Progenitor cell of endocrine pancreas (in vitro differentiated cells): ENCODE results near the gene NMBR. TPM values are rescaled to one million over a fixed set of nuclear protein-coding genes. Genes with fewer than 3 reads are reported as not detected.

Source experiments
- DNase-seq: peaks from one replicate; pipeline ENCODE4 v3.0.0; 2021; ENCODE audit warnings: low spot score; ENCODE audit not compliant: unreplicated experiment
- H3K27ac Mint-ChIP-seq: 2 replicates; pipeline ENCODE4 v1.8.0; 2021; ENCODE audit warnings: mild to moderate bottlenecking, moderate library complexity, mixed read lengths
- H3K27me3 Mint-ChIP-seq: 2 replicates; pipeline ENCODE4 v1.8.0; 2021; ENCODE audit warnings: mixed read lengths
- H3K36me3 Mint-ChIP-seq: 2 replicates; pipeline ENCODE4 v1.8.0; 2022; ENCODE audit warnings: mixed read lengths; ENCODE audit not compliant: insufficient read depth
- H3K4me1 Mint-ChIP-seq: 2 replicates; pipeline ENCODE4 v1.8.0; 2021; ENCODE audit warnings: low read depth, mixed read lengths
- H3K4me3 Mint-ChIP-seq: 2 replicates; pipeline ENCODE4 v1.8.0; 2021; ENCODE audit warnings: low read depth, mild to moderate bottlenecking, moderate library complexity, mixed read lengths
- H3K9me3 Mint-ChIP-seq: 2 replicates; pipeline ENCODE4 v1.8.0; 2021; ENCODE audit warnings: low read depth, mixed read lengths
- total RNA-seq: library from RNA; stranded (reverse); gene quantifications from 2 replicates; pipeline ENCODE4 v1.2.1, GENCODE V29; 2021
- TF ChIP-seq, protein P1 (sequence below): fragments of 200-600 bp; sonication (generic); IDR thresholded peaks from one replicate; pipeline ENCODE4 v1.5.0; 2021; ENCODE audit warnings: antibody characterized with exemption, mild to moderate bottlenecking; ENCODE audit not compliant: unreplicated experiment

Gene NMBR
- total RNA-seq, 1 donor from 2014 or later, result 0.74 TPM

DNA sequence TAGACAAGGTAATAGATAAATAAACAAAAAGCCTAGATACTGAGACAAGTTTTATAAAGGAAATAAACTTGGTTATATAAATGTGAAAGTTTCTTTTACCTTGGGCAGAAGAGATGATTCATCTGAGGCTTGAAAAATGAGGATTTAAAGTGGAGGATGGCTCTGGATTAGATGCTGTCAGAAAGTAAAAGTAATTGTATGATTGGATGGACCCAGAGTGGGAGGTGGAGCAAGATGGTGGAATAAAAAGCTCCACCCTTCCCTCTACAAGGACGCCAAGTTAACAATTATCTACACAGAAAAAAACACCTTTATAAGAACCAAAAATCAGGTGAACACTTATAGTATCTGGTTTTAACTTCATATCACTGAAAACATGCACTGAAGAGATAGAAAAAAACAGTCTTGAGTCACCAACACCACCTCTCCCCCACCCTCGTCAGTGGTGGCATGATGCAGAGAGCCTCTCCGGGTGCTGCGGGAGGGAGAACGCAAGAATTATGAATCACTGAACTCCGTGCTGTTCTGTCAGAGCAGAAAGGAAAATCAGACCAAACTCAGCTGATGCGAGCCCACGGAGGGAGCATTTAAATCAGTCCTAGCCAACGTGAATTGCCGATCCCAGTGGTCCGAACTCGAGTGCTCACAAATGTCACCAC, 98.9 kb downstream of the NMBR start:
- TF ChIP-seq, protein P1, sequence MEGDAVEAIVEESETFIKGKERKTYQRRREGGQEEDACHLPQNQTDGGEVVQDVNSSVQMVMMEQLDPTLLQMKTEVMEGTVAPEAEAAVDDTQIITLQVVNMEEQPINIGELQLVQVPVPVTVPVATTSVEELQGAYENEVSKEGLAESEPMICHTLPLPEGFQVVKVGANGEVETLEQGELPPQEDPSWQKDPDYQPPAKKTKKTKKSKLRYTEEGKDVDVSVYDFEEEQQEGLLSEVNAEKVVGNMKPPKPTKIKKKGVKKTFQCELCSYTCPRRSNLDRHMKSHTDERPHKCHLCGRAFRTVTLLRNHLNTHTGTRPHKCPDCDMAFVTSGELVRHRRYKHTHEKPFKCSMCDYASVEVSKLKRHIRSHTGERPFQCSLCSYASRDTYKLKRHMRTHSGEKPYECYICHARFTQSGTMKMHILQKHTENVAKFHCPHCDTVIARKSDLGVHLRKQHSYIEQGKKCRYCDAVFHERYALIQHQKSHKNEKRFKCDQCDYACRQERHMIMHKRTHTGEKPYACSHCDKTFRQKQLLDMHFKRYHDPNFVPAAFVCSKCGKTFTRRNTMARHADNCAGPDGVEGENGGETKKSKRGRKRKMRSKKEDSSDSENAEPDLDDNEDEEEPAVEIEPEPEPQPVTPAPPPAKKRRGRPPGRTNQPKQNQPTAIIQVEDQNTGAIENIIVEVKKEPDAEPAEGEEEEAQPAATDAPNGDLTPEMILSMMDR, result no peak
- Mint-ChIP-seq H3K4me3 (no peak overlapping the region), H3K27me3 (no peaks in the 10 kb centered on the region), H3K27ac (no peak overlapping the region), H3K9me3 (peaks cover 22% of the 10 kb centered on the region), H3K36me3 (no peaks in the 10 kb centered on the region), H3K4me1 (no peaks in the 10 kb centered on the region)
- no peak for DNase-seq

DNA sequence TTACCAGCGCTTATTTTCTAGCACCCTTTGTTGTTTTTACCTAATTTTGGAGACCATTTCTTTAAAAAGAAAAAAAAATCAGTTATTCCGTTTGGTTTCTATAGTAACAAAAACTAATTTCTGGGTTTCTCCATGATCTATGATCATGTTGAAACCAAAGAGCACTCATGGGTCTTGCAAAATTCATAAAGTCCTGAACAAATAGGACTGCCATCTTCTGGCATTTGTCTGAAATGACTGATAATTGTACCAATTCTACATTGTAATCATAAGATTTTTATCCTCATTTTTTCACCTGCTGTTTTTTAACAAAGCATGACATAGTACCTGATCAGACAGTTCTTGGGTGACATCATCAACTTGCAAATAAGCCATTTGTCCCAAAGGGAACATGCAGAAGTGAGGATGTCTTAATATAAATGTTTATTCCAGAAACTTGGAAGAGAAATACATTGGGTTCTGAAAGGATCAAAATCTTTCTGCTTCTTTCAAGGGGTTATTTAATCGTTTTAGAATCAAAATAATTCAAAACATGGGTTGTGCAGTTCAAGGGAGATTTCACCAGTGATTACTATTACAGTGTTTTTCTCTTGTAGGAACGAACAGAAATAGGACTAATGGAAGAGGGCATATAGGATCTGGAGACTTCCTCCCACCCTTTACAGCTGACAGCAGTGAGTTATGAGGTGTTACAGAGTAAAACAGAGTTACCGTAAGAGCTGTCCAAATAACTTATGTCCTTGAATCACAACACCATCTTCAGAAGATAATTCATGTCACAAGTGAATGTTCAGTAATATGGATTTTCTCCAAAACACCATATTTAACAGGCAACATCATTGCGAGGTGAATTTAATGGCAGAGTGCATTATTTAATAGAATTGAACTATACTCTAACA, 101.3 kb downstream of the NMBR start:
- TF ChIP-seq, protein P1, result no peak
- no peaks in the 10 kb centered on the region for H3K36me3 Mint-ChIP-seq
- DNase-seq, result no peak
- H3K27ac Mint-ChIP-seq, result no peak overlapping the region
- H3K4me1 Mint-ChIP-seq, result no peaks in the 10 kb centered on the region
- H3K9me3 Mint-ChIP-seq, result peaks cover 4% of the 10 kb centered on the region
- no peaks in the 10 kb centered on the region for H3K27me3 Mint-ChIP-seq
- no peak overlapping the region for H3K4me3 Mint-ChIP-seq

DNA sequence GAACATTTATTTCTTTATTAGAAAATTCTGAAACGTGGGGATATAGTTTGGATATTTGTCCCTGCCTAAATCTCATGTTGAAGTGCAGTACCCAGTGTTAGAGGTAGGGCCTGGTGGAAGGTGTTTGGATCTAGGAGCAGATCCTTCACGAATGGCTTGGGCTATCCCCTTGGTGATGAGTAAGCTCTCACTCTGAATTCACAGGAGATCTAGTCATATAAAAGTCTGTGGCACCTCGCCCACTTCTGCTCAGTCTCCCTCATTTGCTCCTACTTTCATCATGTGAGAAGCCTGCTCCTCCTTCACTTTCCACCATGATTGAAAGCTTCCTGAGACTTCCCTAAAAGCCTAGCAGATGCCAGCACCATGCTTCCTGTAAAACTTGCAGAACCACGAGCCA, 111.0 kb downstream of the NMBR start:
- DNase-seq, result no peak
- H3K4me3 Mint-ChIP-seq, result no peak overlapping the region
- TF ChIP-seq, protein P1, result no peak
- no peaks in the 10 kb centered on the region for H3K4me1 Mint-ChIP-seq
- no peak overlapping the region for H3K27ac Mint-ChIP-seq
- H3K36me3 Mint-ChIP-seq, result no peaks in the 10 kb centered on the region
- peaks cover 3% of the 10 kb centered on the region for H3K9me3 Mint-ChIP-seq
- H3K27me3 Mint-ChIP-seq, result no peaks in the 10 kb centered on the region

DNA sequence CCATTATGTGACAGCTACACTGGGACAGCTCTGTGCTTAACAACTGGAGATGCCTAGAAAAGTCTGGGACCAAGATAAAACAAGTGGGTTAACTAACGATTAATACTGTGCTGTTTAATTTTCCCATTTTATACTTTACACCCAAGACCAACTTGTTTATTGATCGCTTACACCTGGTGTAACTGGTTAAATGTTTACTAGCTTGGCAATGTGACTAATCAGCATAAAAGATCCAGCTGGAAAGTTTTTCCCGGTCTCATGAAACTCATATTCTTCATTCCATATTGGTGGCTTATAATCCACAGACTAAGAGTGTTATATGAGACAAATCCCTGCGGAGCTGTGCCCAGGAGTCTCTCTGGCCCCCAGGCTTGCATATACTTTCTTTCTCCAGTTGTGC, 115.9 kb downstream of the NMBR start:
- no peak overlapping the region for H3K27ac Mint-ChIP-seq
- H3K9me3 Mint-ChIP-seq, result peaks cover 14% of the 10 kb centered on the region
- TF ChIP-seq, protein P1, result no peak
- H3K4me3 Mint-ChIP-seq, result no peak overlapping the region
- no peak for DNase-seq
- H3K27me3 Mint-ChIP-seq, result no peaks in the 10 kb centered on the region
- no peaks in the 10 kb centered on the region for H3K36me3 Mint-ChIP-seq
- H3K4me1 Mint-ChIP-seq, result peaks cover 2% of the 10 kb centered on the region

DNA sequence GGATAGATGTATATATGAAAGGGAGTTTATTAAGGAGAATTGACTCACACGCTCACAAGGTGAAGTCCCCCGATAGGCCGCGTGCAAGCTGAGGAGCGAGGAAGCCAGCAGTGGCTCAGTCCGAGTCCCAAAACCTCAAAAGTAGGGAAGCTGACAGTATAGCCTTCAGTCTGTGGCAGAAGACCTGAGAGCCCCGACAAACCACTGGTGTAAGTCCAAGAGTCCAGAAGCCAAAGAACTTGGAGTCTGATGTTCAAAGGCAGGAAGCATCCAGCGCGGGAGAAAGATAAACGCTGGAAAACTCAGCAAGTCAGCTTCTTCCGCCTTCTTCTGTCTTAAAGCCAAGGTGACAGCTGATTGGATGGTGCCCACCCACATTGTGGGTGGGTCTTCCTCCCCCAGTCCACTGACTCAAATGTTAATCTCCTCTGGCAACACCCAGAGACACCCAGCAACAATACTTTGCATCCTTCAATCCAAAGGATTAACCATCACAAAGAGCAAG, 116.8 kb downstream of the NMBR start:
- TF ChIP-seq, protein P1, result no peak
- Mint-ChIP-seq H3K9me3 (peaks cover 15% of the 10 kb centered on the region), H3K4me3 (peak overlapping the region; percentile 6), H3K27me3 (no peaks in the 10 kb centered on the region), H3K27ac (no peak overlapping the region), H3K36me3 (no peaks in the 10 kb centered on the region), H3K4me1 (peaks cover 3% of the 10 kb centered on the region)
- DNase-seq, result no peak
